K562 (cell line): ENCODE data around the gene SLC22A23. TPM values are rescaled to one million over a fixed set of nuclear protein-coding genes. Genes with fewer than 3 reads are reported as not detected.

Source experiments
- ARNT ChIP-seq, 2 experiments: fragments of 450-650 bp; IDR thresholded peaks; 2 replicates each; pipeline ENCODE4 v1.6.1; 2016; ENCODE audit warnings: mild to moderate bottlenecking in 1 of 2
- CREB5 ChIP-seq: fragments of 250-450 bp; sonication (Bioruptor Pico); IDR thresholded peaks from 2 replicates; pipeline ENCODE4 v1.5.0; 2020; ENCODE audit warnings: mild to moderate bottlenecking
- HDAC2 ChIP-seq: fragments of 450-650 bp; IDR thresholded peaks from 2 replicates; pipeline ENCODE4 v1.6.1; 2016; ENCODE audit warnings: mild to moderate bottlenecking
- HINFP ChIP-seq: fragments of 450-650 bp; conservative IDR thresholded peaks from 2 replicates; pipeline ENCODE4 v1.6.1; 2016; ENCODE audit warnings: missing genetic modification characterization, low read depth, mild to moderate bottlenecking, control low read depth, missing compliant biosample characterization
- HNRNPK ChIP-seq: fragments of 200-400 bp; formaldehyde crosslinking; IDR thresholded peaks from one replicate; pipeline ENCODE4 v1.6.1; 2018; ENCODE audit warnings: mild to moderate bottlenecking, low read depth, low read length; ENCODE audit not compliant: poor library complexity, severe bottlenecking
- MGA ChIP-seq: fragments of 450-650 bp; IDR thresholded peaks from 2 replicates; pipeline ENCODE4 v1.6.1; 2016; ENCODE audit warnings: mild to moderate bottlenecking, moderate library complexity
- NR2F6 ChIP-seq: fragments of 450-650 bp; formaldehyde crosslinking; IDR thresholded peaks from 2 replicates; pipeline ENCODE4 v1.4.0; 2020; ENCODE audit warnings: mild to moderate bottlenecking
- RBM14 ChIP-seq: fragments of 200-400 bp; formaldehyde crosslinking; IDR thresholded peaks from 2 replicates; pipeline ENCODE4 v1.6.1; 2018; ENCODE audit warnings: low read depth, mild to moderate bottlenecking, low read length, moderate library complexity, borderline replicate concordance; ENCODE audit not compliant: insufficient read depth
- TAF15 ChIP-seq: fragments of 200-400 bp; formaldehyde crosslinking; IDR thresholded peaks from 2 replicates; pipeline ENCODE4 v1.6.1; 2017; ENCODE audit warnings: mild to moderate bottlenecking, low read depth, low read length, moderate library complexity
- ZNF174 ChIP-seq: fragments of 250-450 bp; sonication (Bioruptor Pico); IDR thresholded peaks from 2 replicates; pipeline ENCODE4 v1.4.0; 2020; ENCODE audit warnings: mild to moderate bottlenecking
- ZNF561 ChIP-seq: fragments of 450-650 bp; formaldehyde crosslinking; conservative IDR thresholded peaks from 2 replicates; pipeline ENCODE4 v1.4.0; 2020; ENCODE audit warnings: mild to moderate bottlenecking, moderate library complexity
- ZNF79 ChIP-seq: fragments of 250-450 bp; sonication (Bioruptor Pico); IDR thresholded peaks from 2 replicates; pipeline ENCODE4 v1.4.0; 2020; ENCODE audit warnings: low read depth, mild to moderate bottlenecking, moderate library complexity
- polyA plus RNA-seq, 8 experiments: library from polyadenylated mRNA; depleted of rRNA in 4 of 8; stranded (reverse) in 5 of 8; unstranded in 3 of 8; fragments of >200 nt; fragmentation: Nextera tagmentation in 2 of 8; fragmentation: Illumina TruSeq in 1 of 8; extraction: Ambion mirVana in 2 of 8; extraction: Trizol in 1 of 8; gene quantifications; 2 replicates each; pipeline versions ENCODE4 v1.2.1 to v1.2.3, GENCODE V29; 2011 to 2014; ENCODE audit warnings: inconsistent platforms in 1 of 8, missing spikeins in 1 of 8
- total RNA-seq, 7 experiments: library from RNA; depleted of rRNA in 6 of 7; stranded (reverse); fragments of >200 nt in 6 of 7; fragmentation: Illumina TruSeq in 2 of 7; extraction: Trizol in 2 of 7; gene quantifications; 2 replicates each; pipeline versions ENCODE4 v1.2.1 to v1.2.3, GENCODE V29; 2011 to 2021; ENCODE audit warnings: low replicate concordance in 1 of 7

The SLC22A23 gene
- total and polyA plus RNA-seq, 9 of the 15 experiments (the other 6 are each of a cell fraction or from before 2014, with no cell fraction given) = 0.30 to 8.7 (median 2.5) TPM

- TF ChIP-seq MGA (no peak), ZNF79 (CRISPR knock-in tag) (no peak), RBM14 (no peak), ZNF174 (no peak), ZNF561 (CRISPR knock-in tag) (no peak), HDAC2 (no peak), NR2F6 (no peak), HNRNPK (no peak), CREB5 (no peak), TAF15 (no peak), HINFP (tag) (0 out of 2 replicates have a peak, but pooled peaks have one; percentile 20), ARNT (IDR thresholded peaks at IDR 0.05) (no peak)
These were observed 2.0 kb upstream of the SLC22A23 start (continued) for GRCh38 chr6:3458706-3459421.
